GM21529 (cell line): ENCODE measurements around the gene OPN5.

Experiments used
- ATAC-seq: cut with Tn5 transposase; IDR thresholded peaks from one replicate; pipeline ENCODE4 v1.9.1; 2021; ENCODE audit not compliant: unreplicated experiment

Gene OPN5

DNA sequence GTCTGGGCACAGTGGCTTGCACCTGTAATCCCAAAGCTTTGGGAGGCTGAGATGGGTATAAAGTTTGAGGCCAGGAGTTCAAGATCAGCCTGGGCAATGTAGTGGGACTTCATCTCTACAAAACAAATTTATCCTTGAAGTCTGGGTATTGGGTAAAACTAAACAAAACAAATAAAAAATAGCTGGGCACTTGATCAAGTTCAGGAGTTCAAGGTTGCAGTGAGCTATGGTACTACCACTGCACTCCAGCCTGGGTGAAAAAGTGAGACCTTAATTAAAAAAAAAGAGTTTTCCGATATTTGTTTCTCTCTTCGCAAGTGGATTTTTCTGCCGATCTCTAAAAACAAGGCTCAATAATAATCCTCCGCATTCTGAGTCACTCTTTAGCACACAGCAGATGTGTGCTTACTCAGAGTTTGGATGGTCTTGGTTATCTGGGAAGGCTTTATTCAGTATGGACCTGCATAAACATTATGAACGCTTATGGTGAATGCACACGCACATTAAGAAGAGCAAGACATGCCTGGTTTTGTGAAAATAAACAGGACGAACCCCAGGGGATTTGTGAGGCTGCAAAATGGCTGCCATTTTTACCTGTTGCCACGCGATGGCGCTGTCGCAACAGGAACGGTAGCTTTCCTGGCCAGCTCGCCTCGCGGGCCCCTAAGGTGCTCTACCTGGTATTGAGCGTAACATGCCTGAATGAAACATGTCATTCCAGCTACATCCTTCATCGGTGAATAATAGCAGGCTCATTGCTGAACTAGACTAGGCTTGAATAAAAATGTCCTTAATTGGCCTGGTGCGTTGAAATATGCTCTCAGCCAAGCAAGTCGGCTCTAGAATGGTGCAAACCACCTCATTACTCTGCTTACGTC is 6.0 kb downstream of the OPN5 start:
- peak; percentile 89 for ATAC-seq

DNA sequence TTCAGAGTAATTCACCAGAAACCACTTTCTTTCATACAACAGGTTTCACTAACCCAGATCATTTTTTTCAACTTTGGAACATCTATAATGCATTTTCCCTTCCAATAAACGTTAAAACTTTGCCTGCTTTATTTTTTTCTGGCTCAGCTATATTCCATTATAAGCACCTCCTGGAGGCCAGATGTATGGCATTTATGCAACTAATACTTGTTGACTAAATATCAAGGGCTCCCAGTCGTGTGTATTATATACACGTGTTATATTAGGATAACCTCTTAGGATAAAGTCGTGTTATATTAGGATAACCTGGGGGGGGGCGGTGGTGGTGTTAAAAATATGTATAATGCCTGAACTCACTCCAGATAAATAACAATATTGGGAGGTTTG is 6.7 kb downstream of the OPN5 start:
- no peak for ATAC-seq

DNA sequence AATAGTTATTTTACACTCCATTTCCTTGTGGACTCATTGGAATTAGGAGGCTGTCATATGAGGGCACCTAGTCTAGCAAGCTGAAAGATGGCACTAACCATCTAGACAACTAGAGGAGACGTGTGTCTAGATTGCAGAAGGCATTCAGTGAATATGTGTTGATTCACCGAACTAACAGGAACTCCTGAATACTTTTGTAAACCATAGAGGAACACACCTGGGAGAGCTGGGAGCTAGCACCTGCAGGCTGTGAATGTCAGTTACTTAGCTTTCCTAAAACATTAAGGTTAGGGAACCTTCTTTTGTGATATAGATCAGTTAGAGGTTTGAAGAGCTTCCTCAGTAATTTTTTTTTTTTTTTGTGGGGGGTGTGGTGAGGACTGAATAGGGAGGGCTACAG is 7.7 kb downstream of the OPN5 start:
- ATAC-seq = no peak

GRCh38 chr6:47792216-47792733 is 10.4 kb downstream of the OPN5 start:
- no peak for ATAC-seq

GRCh38 chr6:47794577-47795135 is 12.8 kb downstream of the OPN5 start:
- ATAC-seq = no peak

- no peak for ATAC-seq
These were observed 20.2 kb downstream of the OPN5 start for GRCh38 chr6:47801984-47802383.

GRCh38 chr6:47804821-47805220 is 23.0 kb downstream of the OPN5 start:
- no peak for ATAC-seq

GRCh38 chr6:47809873-47810272 is 28.0 kb downstream of the OPN5 start:
- ATAC-seq = no peak

DNA sequence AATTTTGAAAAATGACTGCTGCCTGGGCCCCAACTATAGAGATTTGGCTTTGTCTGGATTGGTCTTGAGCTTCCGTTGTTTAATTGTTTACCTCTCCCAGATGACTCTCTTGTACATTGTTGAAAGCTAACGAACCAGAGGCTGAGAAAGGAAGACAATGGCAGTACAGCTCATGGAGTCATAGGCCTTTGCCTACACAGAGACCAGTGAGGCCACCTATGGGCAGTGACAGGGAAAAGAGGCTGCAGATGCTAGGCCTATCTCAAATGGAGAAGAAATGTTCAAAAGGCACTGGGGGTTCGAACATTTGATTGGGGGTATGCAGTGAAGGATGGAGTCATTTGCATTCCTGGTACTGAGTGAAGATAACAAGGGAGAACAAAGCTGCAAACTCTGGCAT is 29.1 kb downstream of the OPN5 start:
- ATAC-seq = no peak

GRCh38 chr6:47811443-47811842 is 29.6 kb downstream of the OPN5 start:
- no peak for ATAC-seq

GRCh38 chr6:47817749-47818148 is 35.9 kb downstream of the OPN5 start:
- ATAC-seq = no peak

DNA sequence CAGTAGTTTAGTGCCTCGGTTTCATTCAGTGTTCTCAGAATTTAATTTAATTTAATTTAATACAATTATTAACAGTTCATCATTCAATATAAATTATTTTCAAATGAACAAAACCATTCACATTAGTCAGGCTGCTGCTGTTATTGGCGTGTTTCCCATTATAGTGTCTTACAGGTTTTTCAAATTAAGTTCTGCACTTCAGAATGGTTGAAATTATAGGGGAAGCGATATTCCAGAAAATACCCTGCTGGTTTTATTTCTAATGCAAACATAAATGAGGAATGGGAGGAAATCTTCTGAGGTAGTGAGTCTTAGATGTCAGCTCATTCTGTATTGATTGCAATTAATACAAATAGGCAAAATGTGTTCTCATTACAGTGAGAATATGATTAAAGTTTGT is 37.6 kb downstream of the OPN5 start:
- no peak for ATAC-seq

GRCh38 chr6:47822856-47823554 is 41.2 kb downstream of the OPN5 start:
- no peak for ATAC-seq

GRCh38 chr6:47832386-47833100 is 50.7 kb downstream of the OPN5 start:
- no peak for ATAC-seq

DNA sequence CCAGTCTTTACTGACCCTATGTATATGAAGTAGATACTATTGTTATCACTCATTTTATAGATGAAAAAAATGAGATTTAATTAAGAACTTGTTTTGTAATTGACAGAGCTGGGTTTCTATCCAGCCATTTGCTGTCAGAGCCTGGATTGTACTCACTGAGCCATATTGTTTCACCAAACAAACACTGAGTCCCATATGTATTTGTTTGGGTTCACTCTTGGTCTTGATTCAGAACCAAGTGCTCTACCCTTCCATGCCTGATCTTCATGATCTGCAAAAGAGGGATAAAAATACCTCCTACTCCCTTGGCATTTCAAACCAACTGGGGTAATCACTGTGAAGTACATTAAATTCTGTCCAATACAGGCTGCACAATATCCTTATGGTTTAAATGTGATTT is 52.4 kb downstream of the OPN5 start:
- no peak for ATAC-seq

- no peak for ATAC-seq
These were observed 54.2 kb downstream of the OPN5 start for GRCh38 chr6:47836046-47836445.

- ATAC-seq = no peak
These were observed 54.8 kb downstream of the OPN5 start for GRCh38 chr6:47836639-47837038.

DNA sequence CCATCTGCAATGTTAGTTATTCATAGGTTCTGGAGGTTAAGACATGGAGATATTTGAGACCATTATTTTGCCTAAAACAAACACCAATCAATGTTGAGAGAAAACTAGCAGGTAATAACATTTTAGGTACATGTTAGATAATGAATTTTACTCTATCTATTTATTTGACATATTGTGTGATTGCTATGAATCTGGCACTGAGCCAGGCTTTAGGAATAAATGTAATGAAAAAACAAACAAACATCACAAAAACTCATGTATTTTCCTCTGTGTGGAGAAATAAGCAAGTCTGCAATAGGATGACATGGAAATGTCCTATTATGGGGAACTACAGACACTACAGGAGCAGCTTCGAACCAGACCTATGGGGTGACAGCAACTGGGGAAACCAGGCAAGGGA is 57.8 kb downstream of the OPN5 start:
- no peak for ATAC-seq

DNA sequence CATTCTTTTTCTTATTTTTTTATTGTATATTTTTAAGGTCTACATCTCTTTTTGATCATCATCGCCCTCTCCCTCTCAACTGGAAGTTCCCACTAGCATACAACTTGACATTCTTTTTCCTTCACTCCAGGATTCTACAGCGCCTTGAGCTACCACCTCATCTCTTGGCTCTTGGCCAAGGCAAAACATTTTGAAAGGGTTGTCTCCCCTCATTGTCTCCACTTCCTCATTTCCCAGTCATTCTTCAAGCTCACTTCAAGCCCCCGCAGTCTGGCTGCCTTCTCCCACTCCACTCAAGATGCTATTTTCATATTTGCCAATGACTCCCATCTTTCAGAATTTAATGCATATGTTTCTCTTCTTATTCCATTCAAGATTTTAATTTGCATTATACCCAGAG is 63.0 kb downstream of the OPN5 start:
- no peak for ATAC-seq

DNA sequence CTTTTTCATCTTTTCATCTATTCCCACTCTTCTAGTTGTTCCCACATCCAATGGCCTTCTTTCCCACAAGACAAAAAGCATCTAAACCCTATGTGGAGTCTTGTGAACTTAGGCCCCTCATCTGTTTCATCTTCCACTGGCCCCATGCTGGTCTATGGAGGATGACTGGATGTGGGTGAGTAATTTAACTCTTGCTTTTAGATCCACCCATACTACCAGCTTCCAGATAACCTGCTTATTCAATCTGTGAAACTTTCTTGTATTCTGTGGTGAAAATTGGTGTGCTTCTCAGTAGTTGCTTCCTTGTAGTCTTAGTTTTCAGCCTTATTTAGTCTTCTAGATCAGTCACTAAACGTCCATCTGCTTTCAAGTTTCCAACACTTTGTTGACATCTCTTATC is 64.9 kb downstream of the OPN5 start:
- ATAC-seq = no peak

GRCh38 chr6:47851091-47851490 is 69.3 kb downstream of the OPN5 start:
- no peak for ATAC-seq
